ENCODE measurements around the gene PTPRN. TPM values are rescaled to one million over a fixed set of nuclear protein-coding genes. Genes with fewer than 3 reads are reported as not detected.
A peak's percentile ranks its signal among the peaks of the same experiment; 100 is the strongest.

PTPRN gene
- total and polyA plus RNA-seq, 10 of the 15 experiments (the other 5 are each of a cell fraction or from before 2014, with no cell fraction given) = 0.28 to 0.69 TPM; not detected in 8

GRCh38 chr2:219294356-219295351 lies 14.5 kb downstream of the PTPRN start (continued):
- TF ChIP-seq, protein P1, sequence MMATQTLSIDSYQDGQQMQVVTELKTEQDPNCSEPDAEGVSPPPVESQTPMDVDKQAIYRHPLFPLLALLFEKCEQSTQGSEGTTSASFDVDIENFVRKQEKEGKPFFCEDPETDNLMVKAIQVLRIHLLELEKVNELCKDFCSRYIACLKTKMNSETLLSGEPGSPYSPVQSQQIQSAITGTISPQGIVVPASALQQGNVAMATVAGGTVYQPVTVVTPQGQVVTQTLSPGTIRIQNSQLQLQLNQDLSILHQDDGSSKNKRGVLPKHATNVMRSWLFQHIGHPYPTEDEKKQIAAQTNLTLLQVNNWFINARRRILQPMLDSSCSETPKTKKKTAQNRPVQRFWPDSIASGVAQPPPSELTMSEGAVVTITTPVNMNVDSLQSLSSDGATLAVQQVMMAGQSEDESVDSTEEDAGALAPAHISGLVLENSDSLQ (IDR thresholded peaks at IDR 0.05) = peak; percentile 73
- TF ChIP-seq, protein P2, sequence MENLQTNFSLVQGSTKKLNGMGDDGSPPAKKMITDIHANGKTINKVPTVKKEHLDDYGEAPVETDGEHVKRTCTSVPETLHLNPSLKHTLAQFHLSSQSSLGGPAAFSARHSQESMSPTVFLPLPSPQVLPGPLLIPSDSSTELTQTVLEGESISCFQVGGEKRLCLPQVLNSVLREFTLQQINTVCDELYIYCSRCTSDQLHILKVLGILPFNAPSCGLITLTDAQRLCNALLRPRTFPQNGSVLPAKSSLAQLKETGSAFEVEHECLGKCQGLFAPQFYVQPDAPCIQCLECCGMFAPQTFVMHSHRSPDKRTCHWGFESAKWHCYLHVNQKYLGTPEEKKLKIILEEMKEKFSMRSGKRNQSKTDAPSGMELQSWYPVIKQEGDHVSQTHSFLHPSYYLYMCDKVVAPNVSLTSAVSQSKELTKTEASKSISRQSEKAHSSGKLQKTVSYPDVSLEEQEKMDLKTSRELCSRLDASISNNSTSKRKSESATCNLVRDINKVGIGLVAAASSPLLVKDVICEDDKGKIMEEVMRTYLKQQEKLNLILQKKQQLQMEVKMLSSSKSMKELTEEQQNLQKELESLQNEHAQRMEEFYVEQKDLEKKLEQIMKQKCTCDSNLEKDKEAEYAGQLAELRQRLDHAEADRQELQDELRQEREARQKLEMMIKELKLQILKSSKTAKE (IDR thresholded peaks at IDR 0.05; ENCODE audit: low read depth, poor library complexity, severe bottlenecking) = no peak
- TF ChIP-seq HDAC6 (IDR thresholded peaks at IDR 0.05; ENCODE audit: unreplicated experiment) (no peak), CHD1 (IDR thresholded peaks at IDR 0.05; ENCODE audit: low read depth, low read length) (no peak), KLF5 (IDR thresholded peaks at IDR 0.05; ENCODE audit: partially characterized antibody) (no peak), PAX5 (IDR thresholded peaks at IDR 0.05; ENCODE audit: borderline replicate concordance, low read depth, low read length) (no peak; the same call in 1 of the 2 replicates), ZZZ3 (IDR thresholded peaks at IDR 0.05; ENCODE audit: control insufficient read depth, insufficient read length, low read depth) (no peak), NFYB (IDR thresholded peaks at IDR 0.05; ENCODE audit: insufficient read depth, low read depth, low read length) (no peak), CBX3 (IDR thresholded peaks at IDR 0.05; ENCODE audit: borderline replicate concordance, low read depth) (no peak), CHD4 (IDR thresholded peaks at IDR 0.05) (no peak), CHD2 (IDR thresholded peaks at IDR 0.05; ENCODE audit: borderline replicate concordance, low read depth, low read length) (0 out of 2 replicates have a peak, but pooled peaks have one; percentile 34), WRNIP1 (IDR thresholded peaks at IDR 0.05; ENCODE audit: borderline replicate concordance, low read depth, low read length) (no peak), BRCA1 (IDR thresholded peaks at IDR 0.05; ENCODE audit: low read depth, low read length) (no peak), MXI1 (IDR thresholded peaks at IDR 0.05; ENCODE audit: low read depth, low read length) (0 out of 2 replicates have a peak, but pooled peaks have one; percentile 41), HDAC2 (IDR thresholded peaks at IDR 0.05) (no peak), ZNF384 (IDR thresholded peaks at IDR 0.05; ENCODE audit: borderline replicate concordance, low read depth, low read length) (no peak), SRF (IDR thresholded peaks at IDR 0.05; ENCODE audit: low read depth in 2 of 2, low read length in 2 of 2) (no peak), KDM1A (IDR thresholded peaks at IDR 0.05; ENCODE audit: borderline replicate concordance) (no peak), NR2F1 (conservative IDR thresholded peaks at IDR 0.05) (peak; percentile 76), TCF3 (IDR thresholded peaks at IDR 0.05; ENCODE audit: borderline replicate concordance, insufficient read depth, low read depth, low read length) (peak; percentile 69; the same call in 1 of the 2 replicates), MEF2B (IDR thresholded peaks at IDR 0.05; ENCODE audit: partially characterized antibody, poor library complexity, severe bottlenecking) (peak; percentile 27), ZNF207 (IDR thresholded peaks at IDR 0.05; ENCODE audit: borderline replicate concordance) (0 out of 2 replicates have a peak, but pooled peaks have one; percentile 74), E2F4 (IDR thresholded peaks at IDR 0.05; ENCODE audit: low read depth, low read length) (no peak), IRF5 (IDR thresholded peaks at IDR 0.05; ENCODE audit: borderline replicate concordance) (no peak)

All from GM12878 (cell line).